OCI-LY1 (cell line): ENCODE results near the gene IMMP2L.

Experiments
- CTCF ChIP-seq: fragments of 200-600 bp; sonication (generic), shearing (Covaris generic); IDR thresholded peaks from 2 replicates; pipeline ENCODE4 v1.5.1; 2017; ENCODE audit warnings: mild to moderate bottlenecking, antibody characterized with exemption, low read length, moderate library complexity, mixed read lengths
- EZH2 ChIP-seq: fragments of 200-600 bp; sonication (generic), shearing (Covaris generic); IDR thresholded peaks from 2 replicates; pipeline ENCODE4 v1.8.0; 2017; ENCODE audit warnings: borderline replicate concordance, mixed run types, mild to moderate bottlenecking, antibody characterized with exemption, low read length, moderate library complexity, mixed read lengths

GRCh38 chr7:110669410-110669809, 892.9 kb downstream of the IMMP2L start:
- TF ChIP-seq EZH2 (no peak), CTCF (no peak)
